Vagina (tissue), 2 donors: ENCODE results near the gene MIEF1.

ENCODE experiments used
- POLR2A ChIP-seq, 2 donors: fragments of 450-650 bp; IDR thresholded peaks; one replicate each; pipeline ENCODE4 v1.6.1; 2017; ENCODE audit warnings: antibody characterized with exemption in 2 of 2, mild to moderate bottlenecking in 2 of 2, moderate library complexity in 2 of 2
- TF ChIP-seq, protein P1 (sequence below), 3 experiments: fragments of 450-650 bp in 2 of 3; fragments of 200-600 bp in 1 of 3; sonication (generic) in 1 of 3; IDR thresholded peaks; one replicate each; pipeline ENCODE4 v1.5.1; 2017 to 2019; ENCODE audit warnings: antibody characterized with exemption in 3 of 3, mild to moderate bottlenecking in 2 of 3, moderate library complexity in 2 of 3

DNA sequence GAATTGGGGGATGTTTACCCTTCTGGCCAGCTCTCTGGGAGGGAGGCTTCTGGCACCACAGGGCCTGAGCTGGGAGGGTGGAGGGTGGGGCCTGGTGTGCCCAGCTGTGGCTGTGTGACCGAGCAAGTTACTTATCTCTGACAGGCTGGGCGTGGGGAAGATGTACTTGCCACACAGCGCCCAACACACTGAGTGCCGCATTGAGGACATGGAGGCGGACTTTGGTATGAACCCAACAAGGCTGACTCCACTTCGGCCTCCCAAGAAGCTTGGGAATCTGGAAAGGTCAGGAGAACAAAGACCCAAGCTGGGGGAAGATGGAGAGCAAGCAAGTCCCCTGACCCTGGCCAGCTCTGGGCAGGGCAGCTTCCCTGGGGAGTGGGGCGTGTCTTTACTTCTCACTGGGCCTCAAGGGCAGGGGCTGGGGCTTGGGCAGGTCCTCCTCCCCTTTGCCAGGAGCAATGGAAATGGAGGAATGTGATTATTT is 47.7 kb upstream of the MIEF1 start:
- TF ChIP-seq, protein P1, sequence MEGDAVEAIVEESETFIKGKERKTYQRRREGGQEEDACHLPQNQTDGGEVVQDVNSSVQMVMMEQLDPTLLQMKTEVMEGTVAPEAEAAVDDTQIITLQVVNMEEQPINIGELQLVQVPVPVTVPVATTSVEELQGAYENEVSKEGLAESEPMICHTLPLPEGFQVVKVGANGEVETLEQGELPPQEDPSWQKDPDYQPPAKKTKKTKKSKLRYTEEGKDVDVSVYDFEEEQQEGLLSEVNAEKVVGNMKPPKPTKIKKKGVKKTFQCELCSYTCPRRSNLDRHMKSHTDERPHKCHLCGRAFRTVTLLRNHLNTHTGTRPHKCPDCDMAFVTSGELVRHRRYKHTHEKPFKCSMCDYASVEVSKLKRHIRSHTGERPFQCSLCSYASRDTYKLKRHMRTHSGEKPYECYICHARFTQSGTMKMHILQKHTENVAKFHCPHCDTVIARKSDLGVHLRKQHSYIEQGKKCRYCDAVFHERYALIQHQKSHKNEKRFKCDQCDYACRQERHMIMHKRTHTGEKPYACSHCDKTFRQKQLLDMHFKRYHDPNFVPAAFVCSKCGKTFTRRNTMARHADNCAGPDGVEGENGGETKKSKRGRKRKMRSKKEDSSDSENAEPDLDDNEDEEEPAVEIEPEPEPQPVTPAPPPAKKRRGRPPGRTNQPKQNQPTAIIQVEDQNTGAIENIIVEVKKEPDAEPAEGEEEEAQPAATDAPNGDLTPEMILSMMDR (IDR thresholded peaks at IDR 0.05) = no peak
- no peak for TF ChIP-seq POLR2A (IDR thresholded peaks at IDR 0.05)
